Thyroid gland (tissue), 4 donors: ENCODE results near the gene AVPI1. TPM values are rescaled to one million over a fixed set of nuclear protein-coding genes. Genes with fewer than 3 reads are reported as not detected.
A peak's percentile ranks its signal among the peaks of the same experiment; 100 is the strongest.

ENCODE experiments used
- DNase-seq, 2 donors: peaks; one replicate each; pipeline ENCODE4 v3.0.0-alpha.2; 2019
- H3K27ac ChIP-seq, 3 donors: fragments of 200-600 bp; sonication (generic); 1 replicate in 2 of 3; 2 replicates in 1 of 3; pipeline ENCODE4 v1.5.1; 2016 to 2019; ENCODE audit warnings: mild to moderate bottlenecking in 1 of 3, moderate library complexity in 1 of 3
- H3K27me3 ChIP-seq: fragments of 200-600 bp; sonication (generic); one replicate; pipeline ENCODE4 v1.5.1; 2019
- H3K36me3 ChIP-seq, 2 donors: fragments of 200-600 bp; sonication (generic); one replicate each; pipeline ENCODE4 v1.5.1; 2016 to 2019
- H3K4me1 ChIP-seq, 2 donors: fragments of 200-600 bp; sonication (generic); one replicate each; pipeline ENCODE4 v1.5.1; 2017 to 2019
- H3K4me3 ChIP-seq, 3 donors: fragments of 200-600 bp; sonication (generic); replicated peaks in 1 of 3; 1 replicate in 2 of 3; 2 replicates in 1 of 3; pipeline ENCODE4 v1.5.1; 2016; ENCODE audit warnings: mild to moderate bottlenecking in 1 of 3
- H3K9me3 ChIP-seq: fragments of 200-600 bp; sonication (generic); one replicate; pipeline ENCODE4 v1.5.1; 2017
- POLR2A ChIP-seq, 2 donors: fragments of 450-650 bp; IDR thresholded peaks; one replicate each; pipeline ENCODE4 v1.6.1; 2017; ENCODE audit warnings: antibody characterized with exemption in 2 of 2, mild to moderate bottlenecking in 2 of 2, moderate library complexity in 1 of 2
- WGBS, 2 donors: methylation state at CpG; one replicate each; pipeline ENCODE4 v1.1.5; 2017; 5-methylcytosine and 5-hydroxymethylcytosine counted together
- intact Hi-C: fragments of 100-400 bp; cut with DNase I; formaldehyde crosslinking; loops from one replicate; pipeline ENCODE4 v1.15.1; 2023
- total RNA-seq, 4 donors: library from RNA; depleted of rRNA; stranded (reverse); fragments of >200 nt; gene quantifications; one replicate each; pipeline ENCODE4 v1.2.3, GENCODE V29; 2016
- TF ChIP-seq, protein P1 (sequence below), 6 experiments: fragments of 200-600 bp in 3 of 6; fragments of 450-650 bp in 3 of 6; sonication (generic) in 3 of 6; IDR thresholded peaks; one replicate each; pipeline ENCODE4 v1.5.1; 2016 to 2019; ENCODE audit warnings: antibody characterized with exemption in 6 of 6, mild to moderate bottlenecking in 2 of 6, inconsistent platforms in 1 of 6, moderate library complexity in 1 of 6

AVPI1 gene
- total RNA-seq, 4 donors from 2014 or later, result 6.7 to 17.8 (median 11.2) TPM

GRCh38 chr10:97717627-97718026 is 30.6 kb upstream of the AVPI1 start:
- no peak for TF ChIP-seq POLR2A (IDR thresholded peaks at IDR 0.05)
- TF ChIP-seq, protein P1, sequence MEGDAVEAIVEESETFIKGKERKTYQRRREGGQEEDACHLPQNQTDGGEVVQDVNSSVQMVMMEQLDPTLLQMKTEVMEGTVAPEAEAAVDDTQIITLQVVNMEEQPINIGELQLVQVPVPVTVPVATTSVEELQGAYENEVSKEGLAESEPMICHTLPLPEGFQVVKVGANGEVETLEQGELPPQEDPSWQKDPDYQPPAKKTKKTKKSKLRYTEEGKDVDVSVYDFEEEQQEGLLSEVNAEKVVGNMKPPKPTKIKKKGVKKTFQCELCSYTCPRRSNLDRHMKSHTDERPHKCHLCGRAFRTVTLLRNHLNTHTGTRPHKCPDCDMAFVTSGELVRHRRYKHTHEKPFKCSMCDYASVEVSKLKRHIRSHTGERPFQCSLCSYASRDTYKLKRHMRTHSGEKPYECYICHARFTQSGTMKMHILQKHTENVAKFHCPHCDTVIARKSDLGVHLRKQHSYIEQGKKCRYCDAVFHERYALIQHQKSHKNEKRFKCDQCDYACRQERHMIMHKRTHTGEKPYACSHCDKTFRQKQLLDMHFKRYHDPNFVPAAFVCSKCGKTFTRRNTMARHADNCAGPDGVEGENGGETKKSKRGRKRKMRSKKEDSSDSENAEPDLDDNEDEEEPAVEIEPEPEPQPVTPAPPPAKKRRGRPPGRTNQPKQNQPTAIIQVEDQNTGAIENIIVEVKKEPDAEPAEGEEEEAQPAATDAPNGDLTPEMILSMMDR (IDR thresholded peaks at IDR 0.05), result no peak
- peak overlapping the region in 2 of 3 donors; percentile 73 to 81 for H3K27ac ChIP-seq
- no peaks in the 10 kb centered on the region for H3K9me3 ChIP-seq
- intact Hi-C loops, result no loop called here
- H3K4me1 ChIP-seq, result peaks cover 12 to 42% of the 10 kb centered on the region in 2 donors
- H3K4me3 ChIP-seq, result no peak overlapping the region
- no peaks in the 10 kb centered on the region for H3K27me3 ChIP-seq
- H3K36me3 ChIP-seq, result no peaks in the 10 kb centered on the region
- DNase-seq, result no peak
- 93 to 95% methylated on average over 7 of the region's 7 CpGs for WGBS, 2 donors

DNA sequence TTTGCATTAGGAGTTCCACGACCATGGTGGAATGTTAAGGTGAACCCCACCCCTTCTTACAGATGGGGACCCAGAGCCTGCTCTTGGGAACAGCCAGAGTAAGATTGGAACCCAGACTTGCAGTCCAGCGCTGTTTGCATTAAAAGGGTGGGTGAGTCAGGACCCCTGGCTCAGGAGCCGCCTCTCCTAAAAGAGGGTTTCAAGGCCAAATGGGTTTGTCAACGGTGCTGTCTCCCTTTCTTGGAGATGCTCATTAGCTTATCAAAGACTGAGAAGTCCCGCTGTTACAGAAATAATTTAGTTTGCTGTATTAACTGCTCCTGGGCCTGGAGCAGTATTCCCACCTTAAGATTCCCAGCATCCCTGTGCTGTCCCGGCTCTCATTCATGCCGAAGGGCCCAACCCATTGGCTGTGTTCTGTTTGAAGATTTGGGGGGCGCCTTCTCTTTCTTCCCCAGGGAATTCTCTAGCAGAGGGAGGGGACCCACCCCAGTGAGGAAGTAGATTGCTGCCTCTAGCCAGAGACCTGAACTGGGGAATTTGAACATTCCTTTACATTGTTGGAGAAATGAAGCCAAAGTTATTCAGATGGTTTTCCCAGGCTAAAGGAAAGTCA is 28.3 kb upstream of the AVPI1 start:
- 71 to 88% methylated on average over 8 of the region's 8 CpGs for WGBS, 2 donors
- Histone ChIP-seq H3K9me3 (no peaks in the 10 kb centered on the region), H3K4me3 (peak overlapping the region in 1 of 3 donors; percentile 61), H3K4me1 (peaks cover 12 to 52% of the 10 kb centered on the region in 2 donors), H3K27me3 (no peaks in the 10 kb centered on the region), H3K36me3 (no peaks in the 10 kb centered on the region), H3K27ac (peak overlapping the region in 2 of 3 donors; percentile 71 to 93)
- intact Hi-C loops, result no loop called here
- TF ChIP-seq, protein P1 (IDR thresholded peaks at IDR 0.05), result no peak
- TF ChIP-seq POLR2A (IDR thresholded peaks at IDR 0.05), result no peak
- no peak for DNase-seq

- no peaks in the 10 kb centered on the region for H3K27me3 ChIP-seq
- H3K27ac ChIP-seq, result peak overlapping the region; percentile 71 to 93 (median 82)
- DNase-seq, result peak; percentile 34 to 51
- H3K9me3 ChIP-seq, result no peaks in the 10 kb centered on the region
- peak overlapping the region; percentile 15 to 61 (median 53) for H3K4me3 ChIP-seq
- H3K36me3 ChIP-seq, result no peaks in the 10 kb centered on the region
- peaks cover 12 to 53% of the 10 kb centered on the region in 2 donors for H3K4me1 ChIP-seq
- no peak for TF ChIP-seq POLR2A (IDR thresholded peaks at IDR 0.05)
- TF ChIP-seq, protein P1 (IDR thresholded peaks at IDR 0.05), result no peak
- intact Hi-C loops, result no loop called here
- 15 to 26% methylated on average over 15 to 27 of the region's 74 CpGs for WGBS, 2 donors
Observed at GRCh38 chr10:97714401-97715258, 27.6 kb upstream of the AVPI1 start.

DNA sequence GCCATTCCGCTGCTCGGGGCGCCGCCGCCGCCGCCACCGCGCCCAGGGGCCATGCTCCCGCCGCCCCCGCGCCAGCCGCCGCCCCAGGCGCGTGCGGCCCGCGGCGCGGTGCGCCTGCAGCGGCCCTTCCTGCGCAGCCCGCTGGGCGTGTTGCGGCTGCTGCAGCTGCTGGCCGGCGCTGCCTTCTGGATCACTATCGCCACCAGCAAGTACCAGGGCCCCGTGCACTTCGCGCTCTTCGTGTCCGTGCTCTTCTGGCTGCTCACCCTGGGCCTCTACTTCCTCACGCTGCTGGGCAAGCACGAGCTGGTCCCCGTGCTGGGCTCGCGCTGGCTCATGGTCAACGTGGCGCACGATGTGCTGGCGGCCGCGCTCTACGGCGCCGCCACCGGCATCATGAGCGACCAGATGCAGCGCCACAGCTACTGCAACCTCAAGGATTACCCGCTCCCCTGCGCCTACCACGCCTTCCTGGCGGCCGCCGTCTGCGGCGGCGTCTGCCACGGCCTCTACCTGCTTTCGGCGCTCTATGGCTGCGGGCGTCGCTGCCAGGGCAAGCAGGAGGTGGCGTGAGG is 26.9 kb upstream of the AVPI1 start:
- peaks cover 9 to 52% of the 10 kb centered on the region in 2 donors for H3K4me1 ChIP-seq
- 1% methylated on average over 22 to 26 of the region's 69 CpGs for whole genome bisulfite sequencing, 2 donors
- peak overlapping the region; percentile 71 to 93 (median 82) for H3K27ac ChIP-seq
- TF ChIP-seq POLR2A (IDR thresholded peaks at IDR 0.05), result peak in 1 of 2 donors; percentile 28
- TF ChIP-seq, protein P1 (IDR thresholded peaks at IDR 0.05), result peak in 3 of 6 experiments; percentile 2 to 26 (median 21)
- peak; percentile 74 to 78 for DNase-seq
- no peaks in the 10 kb centered on the region for H3K27me3 ChIP-seq
- no peaks in the 10 kb centered on the region for H3K9me3 ChIP-seq
- peak overlapping the region; percentile 15 to 61 (median 53) for H3K4me3 ChIP-seq
- intact Hi-C loops, result no loop called here
- H3K36me3 ChIP-seq, result no peaks in the 10 kb centered on the region
